ENCODE measurements around the gene RAD52. TPM values are rescaled to one million over a fixed set of nuclear protein-coding genes. Genes with fewer than 3 reads are reported as not detected.

The RAD52 gene
- total and polyA plus RNA-seq, 11 donors: 4.1 to 9.7 (median 6.2) TPM

- H3K27ac ChIP-seq: no peak overlapping the region
- no peak overlapping the region for H3K4me3 ChIP-seq
- H3K4me1 ChIP-seq: peaks cover 0 to 21% (median 14%) of the 10 kb centered on the region in 12 donors
- no peaks in the 10 kb centered on the region for H3K27me3 ChIP-seq
- H3K36me3 ChIP-seq: peaks cover 0 to 26% (median 16%) of the 10 kb centered on the region in 9 donors
- TF ChIP-seq POLR2A (IDR thresholded peaks at IDR 0.05): no peak
- TF ChIP-seq CTCF (IDR thresholded peaks at IDR 0.05): no peak
- ATAC-seq (no peak), DNase-seq (no peak)
- 64 to 79% (median 68%) methylated on average over 6 of the region's 6 CpGs for WGBS, 4 donors
- H3K9me3 ChIP-seq: no peaks in the 10 kb centered on the region
- intact Hi-C loops (cut with DNase I): loop anchor here in 6 of 10 donors (5.0 kb wide), 6 partner anchors 46 to 646 kb away; partner anchors contain the start of genes WNK1 (in 2 of the 6), ERC1 (in 1 of the 6) and FBXL14 (in 1 of the 6)
Observed at GRCh38 chr12:946631-947030, 2.9 kb downstream of the RAD52 start.

GRCh38 chr12:946212-946611, 3.3 kb downstream of the RAD52 start:
- H3K27ac ChIP-seq: no peak overlapping the region
- H3K36me3 ChIP-seq: peaks cover 0 to 29% (median 19%) of the 10 kb centered on the region in 9 donors
- H3K4me3 ChIP-seq: no peak overlapping the region
- intact Hi-C loops (cut with DNase I): loop anchor here in 6 of 10 donors (5.0 kb wide), 6 partner anchors 46 to 646 kb away; partner anchors contain the start of genes WNK1 (in 2 of the 6), ERC1 (in 1 of the 6) and FBXL14 (in 1 of the 6)
- ATAC-seq (no peak), DNase-seq (no peak)
- no peaks in the 10 kb centered on the region for H3K9me3 ChIP-seq
- H3K4me1 ChIP-seq: peaks cover 0 to 21% (median 14%) of the 10 kb centered on the region in 12 donors
- no peaks in the 10 kb centered on the region for H3K27me3 ChIP-seq
- TF ChIP-seq CTCF (IDR thresholded peaks at IDR 0.05) (no peak), POLR2A (IDR thresholded peaks at IDR 0.05) (no peak)

- H3K4me3 ChIP-seq: no peak overlapping the region
- 68 to 75% (median 73%) methylated on average over 7 of the region's 7 CpGs for WGBS, 4 donors
- H3K4me1 ChIP-seq: peaks cover 0 to 21% (median 13%) of the 10 kb centered on the region in 12 donors
- no peaks in the 10 kb centered on the region for H3K9me3 ChIP-seq
- ATAC-seq (no peak), DNase-seq (no peak)
- peaks cover 0 to 47% (median 30%) of the 10 kb centered on the region in 9 donors for H3K36me3 ChIP-seq
- intact Hi-C loops (cut with DNase I): loop anchor here in 1 of 10 donors (2.0 kb wide), 1 partner anchor 375 kb away; no protein-coding TSS in a partner anchor
- no peaks in the 10 kb centered on the region for H3K27me3 ChIP-seq
- TF ChIP-seq CTCF (IDR thresholded peaks at IDR 0.05) (no peak), POLR2A (IDR thresholded peaks at IDR 0.05) (no peak)
- H3K27ac ChIP-seq: no peak overlapping the region
Observed at GRCh38 chr12:944211-944610, 5.3 kb downstream of the RAD52 start.

GRCh38 chr12:943051-943450, 6.4 kb downstream of the RAD52 start:
- WGBS, 4 donors: 41 to 77% (median 51%) methylated on average over 6 of the region's 6 CpGs
- peaks cover 0 to 13% (median 6%) of the 10 kb centered on the region in 12 donors for H3K4me1 ChIP-seq
- peak in 2 of 5 donors; percentile 37 to 42 for DNase-seq
- peak; percentile 79 to 95 (median 91) for ATAC-seq
- H3K27me3 ChIP-seq: no peaks in the 10 kb centered on the region
- H3K9me3 ChIP-seq: no peaks in the 10 kb centered on the region
- peaks cover 0 to 49% (median 33%) of the 10 kb centered on the region in 9 donors for H3K36me3 ChIP-seq
- intact Hi-C loops (cut with DNase I): no loop called here
- peak overlapping the region in 9 of 12 donors; percentile 17 to 69 (median 47) for H3K27ac ChIP-seq
- TF ChIP-seq CTCF (IDR thresholded peaks at IDR 0.05): no peak
- TF ChIP-seq POLR2A (IDR thresholded peaks at IDR 0.05): no peak
- H3K4me3 ChIP-seq: no peak overlapping the region
